LNCaP clone FGC (cell line): ENCODE data around the gene COQ5.
"Not testable (repeated sequence)": the region's sequence is repeated elsewhere in the genome, so short reads cannot be mapped to it uniquely, and the experiment has no call there.

Source experiments
- DNase-seq: peaks from one replicate; pipeline ENCODE4 v3.0.0-alpha.2; 2011; ENCODE audit warnings: low read depth
- H3K4me3 ChIP-seq: 2 replicates; pipeline ENCODE4 v1.5.1; 2011; ENCODE audit warnings: mild to moderate bottlenecking, low read depth, low read length, control low read depth
- TF ChIP-seq, protein P1 (sequence below): IDR thresholded peaks from 2 replicates; pipeline ENCODE4 v1.5.1; 2012; ENCODE audit warnings: mild to moderate bottlenecking; ENCODE audit not compliant: control insufficient read depth, insufficient read depth; ENCODE audit errors: extremely low read depth

Gene COQ5

DNA sequence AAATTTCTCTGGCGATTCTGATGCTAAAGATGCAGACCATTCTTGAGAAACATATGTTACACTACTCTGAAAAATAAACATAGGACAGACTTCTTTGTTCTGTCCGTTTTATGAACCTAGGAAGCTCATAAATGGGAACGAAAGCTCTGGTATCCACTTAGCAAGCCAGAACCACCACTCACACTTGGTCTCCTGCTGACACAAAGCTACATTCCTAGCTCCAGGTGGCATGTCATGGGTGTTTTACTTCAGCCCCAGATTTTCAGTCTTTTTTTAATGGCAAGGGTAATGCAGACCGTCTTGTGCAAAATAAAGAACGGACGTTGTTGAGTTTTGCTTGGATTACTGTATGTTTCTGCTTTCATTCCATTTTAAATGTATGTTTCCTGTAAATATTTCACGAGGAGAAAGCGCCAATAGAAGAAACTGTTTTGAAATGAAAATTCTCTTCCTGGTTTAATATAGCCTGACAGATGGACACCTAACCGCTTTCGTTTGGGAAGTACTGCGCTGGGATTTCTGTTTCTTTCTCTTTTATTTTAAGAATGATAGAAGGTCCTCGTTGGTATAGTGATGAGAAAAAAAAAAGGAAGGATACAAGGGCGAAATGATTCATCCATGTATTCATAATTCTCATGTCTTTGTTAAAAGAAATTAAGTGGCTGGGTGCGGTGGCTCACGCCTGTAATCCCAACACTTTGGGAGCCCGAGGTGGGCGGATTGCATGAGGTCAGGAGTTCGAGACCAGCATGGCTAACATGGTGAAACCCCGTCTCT lies 871 bp upstream of the COQ5 start:
- DNase-seq, result peak; percentile 59
- H3K4me3 ChIP-seq, result peak overlapping the region; percentile 84
- TF ChIP-seq, protein P1, sequence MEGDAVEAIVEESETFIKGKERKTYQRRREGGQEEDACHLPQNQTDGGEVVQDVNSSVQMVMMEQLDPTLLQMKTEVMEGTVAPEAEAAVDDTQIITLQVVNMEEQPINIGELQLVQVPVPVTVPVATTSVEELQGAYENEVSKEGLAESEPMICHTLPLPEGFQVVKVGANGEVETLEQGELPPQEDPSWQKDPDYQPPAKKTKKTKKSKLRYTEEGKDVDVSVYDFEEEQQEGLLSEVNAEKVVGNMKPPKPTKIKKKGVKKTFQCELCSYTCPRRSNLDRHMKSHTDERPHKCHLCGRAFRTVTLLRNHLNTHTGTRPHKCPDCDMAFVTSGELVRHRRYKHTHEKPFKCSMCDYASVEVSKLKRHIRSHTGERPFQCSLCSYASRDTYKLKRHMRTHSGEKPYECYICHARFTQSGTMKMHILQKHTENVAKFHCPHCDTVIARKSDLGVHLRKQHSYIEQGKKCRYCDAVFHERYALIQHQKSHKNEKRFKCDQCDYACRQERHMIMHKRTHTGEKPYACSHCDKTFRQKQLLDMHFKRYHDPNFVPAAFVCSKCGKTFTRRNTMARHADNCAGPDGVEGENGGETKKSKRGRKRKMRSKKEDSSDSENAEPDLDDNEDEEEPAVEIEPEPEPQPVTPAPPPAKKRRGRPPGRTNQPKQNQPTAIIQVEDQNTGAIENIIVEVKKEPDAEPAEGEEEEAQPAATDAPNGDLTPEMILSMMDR, result no peak

DNA sequence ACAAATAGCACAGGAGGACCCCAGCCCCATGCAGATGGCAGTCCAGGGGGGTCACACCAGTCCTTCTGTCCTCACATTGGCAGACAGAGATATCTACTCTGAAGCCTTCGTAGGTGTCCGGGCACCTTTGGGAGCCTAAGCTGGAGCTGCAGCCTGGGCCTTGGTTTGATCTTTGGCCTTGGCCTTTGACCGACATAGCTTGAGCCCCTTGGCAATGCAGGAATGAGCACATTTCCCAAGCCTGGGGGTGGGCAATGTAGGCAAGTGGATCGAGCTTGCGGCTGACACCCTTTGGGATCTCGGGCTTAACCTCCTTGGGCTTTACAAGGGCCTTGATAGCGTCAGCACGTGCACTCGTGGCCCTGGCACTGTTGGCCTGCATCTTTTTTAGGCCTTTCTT lies 6.4 kb downstream of the COQ5 start:
- DNase-seq, result no peak
- TF ChIP-seq, protein P1, result no peak
- H3K4me3 ChIP-seq, result no peak overlapping the region

GRCh38 chr12:120519324-120519723 lies 9.6 kb downstream of the COQ5 start:
- H3K4me3 ChIP-seq, DNase-seq: not testable (repeated sequence)

GRCh38 chr12:120515496-120515895 lies 13.5 kb downstream of the COQ5 start:
- no peak overlapping the region for H3K4me3 ChIP-seq
- TF ChIP-seq, protein P1, result no peak
- DNase-seq, result no peak

- no peak overlapping the region for H3K4me3 ChIP-seq
- TF ChIP-seq, protein P1, result no peak
- DNase-seq, result no peak
Observed at GRCh38 chr12:120514002-120514401, 15.0 kb downstream of the COQ5 start.

DNA sequence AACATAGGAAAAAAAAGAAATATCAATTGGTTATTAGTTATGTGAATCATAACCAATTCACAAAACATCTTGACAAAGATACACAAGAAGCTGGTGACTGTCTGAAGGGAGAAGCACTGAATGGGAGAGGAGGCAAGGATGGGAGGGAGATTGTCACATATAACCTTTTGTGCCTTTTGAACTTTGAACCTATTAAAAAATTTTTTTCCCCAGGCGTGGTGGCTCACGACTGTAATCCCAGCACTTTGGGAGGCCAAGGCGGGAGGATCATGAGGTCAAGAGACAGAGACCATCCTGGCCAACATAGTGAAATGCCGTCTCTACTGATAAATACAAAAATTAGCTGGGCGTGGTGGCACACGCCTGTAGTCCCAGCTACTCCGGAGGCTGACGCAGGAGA lies 20.4 kb downstream of the COQ5 start:
- TF ChIP-seq, protein P1, result no peak
- DNase-seq, result no peak
- H3K4me3 ChIP-seq, result no peak overlapping the region

DNA sequence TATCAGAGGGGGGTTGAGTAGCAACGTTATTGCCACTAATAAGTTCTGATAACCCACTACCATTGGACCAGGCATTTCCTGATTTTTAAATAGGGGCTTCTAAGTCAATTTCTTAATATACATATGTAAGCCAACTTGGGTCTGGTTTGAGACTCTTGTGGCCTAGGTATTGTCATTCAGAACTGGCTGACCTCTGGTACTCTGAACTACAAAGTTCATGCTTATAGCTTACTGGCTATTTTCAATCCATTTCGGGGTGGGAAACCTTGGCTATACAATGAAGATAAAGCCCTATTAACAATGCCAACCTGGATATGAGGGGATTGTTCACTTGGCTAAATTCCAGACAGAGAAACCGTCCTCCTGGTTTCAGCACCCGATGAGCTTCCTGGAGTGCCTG lies 24.4 kb downstream of the COQ5 start:
- H3K4me3 ChIP-seq, result no peak overlapping the region
- TF ChIP-seq, protein P1, result no peak
- no peak for DNase-seq

DNA sequence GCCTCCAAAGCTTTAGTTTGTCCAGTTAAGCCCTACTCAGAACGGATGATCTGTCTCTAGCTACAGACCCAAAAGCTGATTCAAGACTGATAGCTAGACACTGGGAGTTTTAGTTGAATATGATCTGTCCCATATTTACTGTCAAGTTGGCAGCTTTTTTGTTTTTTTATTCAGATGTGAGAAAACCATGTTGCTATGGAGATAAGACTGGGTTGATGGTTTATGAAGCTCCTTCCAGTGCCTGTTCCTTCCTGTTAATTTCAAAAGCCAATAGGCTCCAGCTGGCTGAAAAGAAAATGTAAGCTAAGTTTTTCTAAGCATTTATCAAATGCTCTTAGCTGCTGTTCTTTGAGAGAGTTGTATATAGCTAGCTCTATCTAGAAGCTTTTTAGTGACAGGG lies 28.4 kb downstream of the COQ5 start:
- TF ChIP-seq, protein P1, result no peak
- H3K4me3 ChIP-seq, result no peak overlapping the region
- no peak for DNase-seq
